ENCODE measurements around the gene AHDC1. TPM values are rescaled to one million over a fixed set of nuclear protein-coding genes. Genes with fewer than 3 reads are reported as not detected.

Gene AHDC1
- total RNA-seq, 1 experiment from 2014 or later: 33.7 TPM

GRCh38 chr1:27517301-27517700 is 86.6 kb downstream of the AHDC1 start:
- Histone ChIP-seq H3K4me2 (ENCODE audit: low read length) (peak overlapping the region; percentile 37), H4K20me1 (ENCODE audit: insufficient read depth) (no peaks in the 10 kb centered on the region), H3K9ac (ENCODE audit: low read length) (no peak overlapping the region), H3K27me3 (ENCODE audit: insufficient read depth, low read length) (no peaks in the 10 kb centered on the region), H3K27ac (ENCODE audit: low read depth, low read length) (no peak overlapping the region), H3K36me3 (ENCODE audit: control insufficient read depth in 1 of 2, insufficient read depth in 2 of 2, low read length in 2 of 2) (no peaks in the 10 kb centered on the region), H3K4me3 (replicated peaks in 1 of 2; ENCODE audit: low read depth in 1 of 2, low read length in 2 of 2) (no peak overlapping the region), H3K9me3 (ENCODE audit: control insufficient read depth in 1 of 2, insufficient read depth in 1 of 2, low read depth in 1 of 2, low read length in 2 of 2) (no peaks in the 10 kb centered on the region), H3K79me2 (ENCODE audit: insufficient read depth, low read length) (no peaks in the 10 kb centered on the region), H3K9me2 (ENCODE audit: insufficient read depth) (no peaks in the 10 kb centered on the region), H3K4me1 (ENCODE audit: control insufficient read depth in 1 of 2, insufficient read depth in 2 of 2, low read length in 2 of 2) (peaks cover 18 to 35% of the 10 kb centered on the region in 2 experiments), H2AFZ (ENCODE audit: low read depth, low read length, poor library complexity, severe bottlenecking) (no peak overlapping the region)
- TF ChIP-seq JUND (IDR thresholded peaks at IDR 0.05): no peak
- no peak for TF ChIP-seq CTCF (IDR thresholded peaks at IDR 0.05 in 2 of 3, conservative IDR thresholded peaks at IDR 0.05 in 1 of 3; ENCODE audit: borderline replicate concordance in 1 of 3, insufficient read depth in 1 of 3, low read depth in 2 of 3, low read length in 2 of 3)
- TF ChIP-seq SP1 (IDR thresholded peaks at IDR 0.05; ENCODE audit: low read depth): no peak
- TF ChIP-seq, protein P1, sequence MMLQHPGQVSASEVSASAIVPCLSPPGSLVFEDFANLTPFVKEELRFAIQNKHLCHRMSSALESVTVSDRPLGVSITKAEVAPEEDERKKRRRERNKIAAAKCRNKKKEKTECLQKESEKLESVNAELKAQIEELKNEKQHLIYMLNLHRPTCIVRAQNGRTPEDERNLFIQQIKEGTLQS (IDR thresholded peaks at IDR 0.05): no peak
- TF ChIP-seq EZH2phosphoT487 (IDR thresholded peaks at IDR 0.05; ENCODE audit: borderline replicate concordance): no peak
- TF ChIP-seq SIN3A (IDR thresholded peaks at IDR 0.05; ENCODE audit: low read depth): no peak
- TF ChIP-seq ZBTB33 (IDR thresholded peaks at IDR 0.05; ENCODE audit: extremely low read depth, insufficient replicate concordance, low read length): no peak
- TF ChIP-seq FOSL1 (IDR thresholded peaks at IDR 0.05; ENCODE audit: low read depth): no peak
- no peak for TF ChIP-seq SRF (IDR thresholded peaks at IDR 0.05; ENCODE audit: low read depth)
- no peak for TF ChIP-seq REST (IDR thresholded peaks at IDR 0.05; ENCODE audit: low read depth)
- no TSS peak for BruUV-seq (replicated peaks)
- CTCF ChIA-PET: no interaction called here
- intact Hi-C loops (cut with micrococcal nuclease): no loop called here
- DNase-seq (ENCODE audit: low read depth, low spot score) (no peak), ATAC-seq (no peak)
- POLR2A ChIA-PET: no interaction called here
- RAD21 ChIA-PET (ENCODE audit: low non-redundant PET in 1 of 2, low total read pairs in 2 of 2, uncharacterized antibody in 2 of 2, unreplicated experiment in 2 of 2): no interaction called here

Measured in HCT116 (cell line).